Uterus (tissue), 4 donors: Measurements from ENCODE around the gene SLC35A2. TPM values are rescaled to one million over a fixed set of nuclear protein-coding genes. Genes with fewer than 3 reads are reported as not detected.
"Not testable (repeated sequence)": the region's sequence is repeated elsewhere in the genome, so short reads cannot be mapped to it uniquely, and the experiment has no call there.

Source experiments
- DNase-seq, 2 donors: peaks; one replicate each; pipeline ENCODE4 v3.0.0-alpha.2; 2019 to 2020
- H3K27ac ChIP-seq, 2 donors: fragments of 200-600 bp; sonication (generic); 1 replicate in 1 of 2; 2 replicates in 1 of 2; pipeline ENCODE4 v1.5.1; 2016 to 2018
- H3K27me3 ChIP-seq, 2 donors: fragments of 200-600 bp; sonication (generic); one replicate each; pipeline ENCODE4 v1.5.1; 2018 to 2019; ENCODE audit warnings: control low read depth in 1 of 2
- H3K36me3 ChIP-seq, 2 donors: fragments of 200-600 bp; sonication (generic); one replicate each; pipeline ENCODE4 v1.5.1; 2019; ENCODE audit warnings: control low read depth in 1 of 2
- H3K4me1 ChIP-seq, 2 donors: fragments of 200-600 bp; sonication (generic); one replicate each; pipeline ENCODE4 v1.5.1; 2018 to 2019; ENCODE audit warnings: control low read depth in 1 of 2
- H3K4me3 ChIP-seq, 2 donors: fragments of 200-600 bp; sonication (generic); 1 replicate in 1 of 2; 2 replicates in 1 of 2; pipeline ENCODE4 v1.5.1; 2018 to 2019; ENCODE audit warnings: mild to moderate bottlenecking in 1 of 2
- H3K9me3 ChIP-seq, 2 donors: fragments of 200-600 bp; sonication (generic); one replicate each; pipeline ENCODE4 v1.5.1; 2019; ENCODE audit warnings: control low read depth in 1 of 2
- POLR2A ChIP-seq, 2 donors: fragments of 450-650 bp; IDR thresholded peaks; one replicate each; pipeline ENCODE4 v1.6.1; 2016; ENCODE audit warnings: antibody characterized with exemption in 2 of 2, mild to moderate bottlenecking in 1 of 2, moderate library complexity in 1 of 2
- intact Hi-C: fragments of 100-400 bp; cut with DNase I; formaldehyde crosslinking; loops from one replicate; pipeline ENCODE4 v1.15.1; 2023; ENCODE audit warnings: low total_unique reads
- total RNA-seq, 4 donors: library from RNA; depleted of rRNA in 3 of 4; stranded (reverse); fragments of >200 nt in 3 of 4; gene quantifications; one replicate each; pipeline versions ENCODE4 v1.1.0 to v1.2.4, GENCODE V29; 2014 to 2023
- TF ChIP-seq, protein P1 (sequence below), 4 experiments: fragments of 200-600 bp in 2 of 4; fragments of 450-650 bp in 2 of 4; sonication (generic) in 2 of 4; IDR thresholded peaks; one replicate each; pipeline ENCODE4 v1.5.1; 2016 to 2019; ENCODE audit warnings: antibody characterized with exemption in 4 of 4, mild to moderate bottlenecking in 2 of 4, moderate library complexity in 1 of 4
- donor health status: DM: yes; HTN: yes; CAD: no.

The SLC35A2 gene
- total RNA-seq, 4 donors from 2014 or later, result 4.4 to 16.9 (median 11.1) TPM

DNA sequence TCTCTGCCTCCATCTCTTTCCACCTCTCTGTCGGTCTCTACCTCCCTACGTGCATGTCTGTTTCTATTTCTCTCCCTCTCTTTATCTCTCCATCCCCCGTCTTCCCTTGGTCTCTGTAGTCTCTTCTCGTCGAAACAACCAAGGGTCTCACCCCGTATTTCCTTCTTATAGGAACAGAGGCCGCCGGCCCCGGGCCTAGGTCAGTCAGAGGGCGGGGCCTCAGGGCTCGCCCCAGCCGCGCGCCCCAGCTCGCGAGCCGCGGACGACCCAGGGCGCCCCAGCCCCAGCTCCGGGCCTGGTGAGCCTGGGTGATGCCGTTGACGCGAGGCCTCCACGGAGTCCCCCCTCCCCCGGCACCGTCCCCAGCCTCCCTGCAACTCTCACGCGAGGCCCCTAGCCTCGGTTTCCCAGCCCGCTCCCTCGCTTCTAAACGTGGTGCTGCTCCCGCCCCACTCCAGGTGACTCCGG is 20.5 kb downstream of the SLC35A2 start:
- TF ChIP-seq POLR2A (IDR thresholded peaks at IDR 0.05), result no peak
- TF ChIP-seq, protein P1, sequence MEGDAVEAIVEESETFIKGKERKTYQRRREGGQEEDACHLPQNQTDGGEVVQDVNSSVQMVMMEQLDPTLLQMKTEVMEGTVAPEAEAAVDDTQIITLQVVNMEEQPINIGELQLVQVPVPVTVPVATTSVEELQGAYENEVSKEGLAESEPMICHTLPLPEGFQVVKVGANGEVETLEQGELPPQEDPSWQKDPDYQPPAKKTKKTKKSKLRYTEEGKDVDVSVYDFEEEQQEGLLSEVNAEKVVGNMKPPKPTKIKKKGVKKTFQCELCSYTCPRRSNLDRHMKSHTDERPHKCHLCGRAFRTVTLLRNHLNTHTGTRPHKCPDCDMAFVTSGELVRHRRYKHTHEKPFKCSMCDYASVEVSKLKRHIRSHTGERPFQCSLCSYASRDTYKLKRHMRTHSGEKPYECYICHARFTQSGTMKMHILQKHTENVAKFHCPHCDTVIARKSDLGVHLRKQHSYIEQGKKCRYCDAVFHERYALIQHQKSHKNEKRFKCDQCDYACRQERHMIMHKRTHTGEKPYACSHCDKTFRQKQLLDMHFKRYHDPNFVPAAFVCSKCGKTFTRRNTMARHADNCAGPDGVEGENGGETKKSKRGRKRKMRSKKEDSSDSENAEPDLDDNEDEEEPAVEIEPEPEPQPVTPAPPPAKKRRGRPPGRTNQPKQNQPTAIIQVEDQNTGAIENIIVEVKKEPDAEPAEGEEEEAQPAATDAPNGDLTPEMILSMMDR (IDR thresholded peaks at IDR 0.05), result no peak
- intact Hi-C loops, result no loop called here

DNA sequence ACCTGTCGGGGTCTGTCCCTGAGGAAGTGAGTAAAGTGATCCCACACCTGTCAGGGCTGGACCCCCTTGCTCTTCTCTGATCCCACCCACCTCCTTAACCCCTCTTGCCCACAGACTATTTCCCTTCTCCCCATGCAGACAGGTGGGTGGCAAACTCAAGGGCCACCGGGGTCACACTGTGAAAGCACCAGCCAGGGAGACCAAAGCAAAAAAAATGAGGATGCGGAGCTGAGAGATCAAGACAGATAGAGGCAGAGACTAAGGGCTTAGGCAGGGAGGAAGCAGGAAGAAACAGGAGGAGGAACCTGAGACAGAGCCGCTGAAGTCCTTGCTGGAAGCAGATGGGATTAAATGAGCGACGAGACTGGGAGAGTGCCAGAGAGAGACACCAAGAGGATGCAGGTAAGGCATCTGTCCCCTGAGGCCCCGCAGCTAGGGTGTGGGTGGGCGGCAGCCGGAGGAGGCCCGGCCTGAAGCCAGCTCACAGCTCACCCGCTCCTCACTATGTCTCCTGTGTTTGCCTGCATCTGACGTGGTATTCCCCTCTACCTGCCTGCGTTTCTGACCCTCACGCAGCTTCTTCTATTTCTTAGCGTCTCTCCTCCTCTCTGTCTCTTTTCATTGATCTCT is 21.0 kb downstream of the SLC35A2 start:
- intact Hi-C loops, result no loop called here
- H3K36me3 ChIP-seq, result no peaks in the 10 kb centered on the region
- no peaks in the 10 kb centered on the region for H3K27me3 ChIP-seq
- H3K27ac ChIP-seq, result peak overlapping the region; percentile 39 to 95
- H3K4me1 ChIP-seq, result no peaks in the 10 kb centered on the region
- TF ChIP-seq POLR2A (IDR thresholded peaks at IDR 0.05), result no peak
- TF ChIP-seq, protein P1 (IDR thresholded peaks at IDR 0.05), result no peak
- H3K4me3 ChIP-seq, result peak overlapping the region; percentile 43 to 63
- no peaks in the 10 kb centered on the region for H3K9me3 ChIP-seq
- DNase-seq, result no peak

More for the DNA sequence above, 20.5 kb downstream of the SLC35A2 start:
- Histone ChIP-seq H3K4me3 (peak overlapping the region; percentile 43 to 63), H3K27ac (peak overlapping the region; percentile 39 to 95), H3K27me3 (no peaks in the 10 kb centered on the region), H3K36me3 (no peaks in the 10 kb centered on the region), H3K9me3 (no peaks in the 10 kb centered on the region), H3K4me1 (no peaks in the 10 kb centered on the region)
- peak in 1 of 2 donors; percentile 28 for DNase-seq

DNA sequence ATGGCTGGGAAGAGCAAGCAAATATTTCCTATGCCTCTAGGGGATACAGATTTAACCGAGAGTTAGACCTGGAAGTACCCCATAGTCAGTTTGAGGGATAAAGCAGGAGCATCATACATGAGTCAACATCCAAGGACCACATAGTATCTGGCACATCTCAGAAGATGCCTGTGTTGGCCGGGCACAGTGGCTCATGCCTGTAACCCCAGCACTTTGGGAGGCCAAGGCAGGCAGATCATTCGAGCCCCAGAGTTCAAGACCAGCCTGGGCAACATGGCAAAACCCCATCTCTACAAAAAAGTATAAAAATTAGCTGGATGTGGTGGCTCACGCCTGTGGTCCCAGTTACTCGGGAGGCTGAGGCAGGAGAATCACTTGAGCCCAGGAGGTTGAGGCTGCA is 24.9 kb downstream of the SLC35A2 start:
- H3K36me3 ChIP-seq, DNase-seq, intact Hi-C loops: not testable (repeated sequence)

DNA sequence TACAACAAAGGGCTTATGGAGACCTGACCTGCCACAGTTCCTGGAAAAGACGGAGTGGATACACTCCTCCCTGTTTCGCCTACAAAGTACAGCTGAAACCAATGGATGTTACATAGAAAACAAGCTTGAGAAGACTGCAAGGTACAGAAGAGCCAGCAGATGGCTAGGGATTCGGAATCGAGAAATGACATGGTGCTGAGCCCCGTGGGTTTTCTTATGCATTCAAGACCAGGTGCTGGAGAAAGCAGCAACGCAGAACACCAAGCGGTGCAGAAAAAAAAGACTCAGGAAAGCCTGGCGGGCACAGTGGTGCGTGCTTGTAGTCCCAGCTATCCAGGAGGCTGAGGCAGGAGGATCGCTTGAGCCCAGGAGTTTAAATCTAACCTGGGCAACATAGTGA is 27.7 kb downstream of the SLC35A2 start:
- H3K27ac ChIP-seq, result no peak overlapping the region
- no peaks in the 10 kb centered on the region for H3K9me3 ChIP-seq
- no peak for TF ChIP-seq POLR2A (IDR thresholded peaks at IDR 0.05)
- TF ChIP-seq, protein P1 (IDR thresholded peaks at IDR 0.05), result no peak
- H3K36me3 ChIP-seq, result no peaks in the 10 kb centered on the region
- H3K27me3 ChIP-seq, result no peaks in the 10 kb centered on the region
- H3K4me1 ChIP-seq, result no peaks in the 10 kb centered on the region
- intact Hi-C loops, result no loop called here
- no peak for DNase-seq
- H3K4me3 ChIP-seq, result no peak overlapping the region

More for the DNA sequence above, 24.9 kb downstream of the SLC35A2 start:
- H3K27ac ChIP-seq, H3K4me1 ChIP-seq, H3K4me3 ChIP-seq, H3K9me3 ChIP-seq, H3K27me3 ChIP-seq: not testable (repeated sequence)

DNA sequence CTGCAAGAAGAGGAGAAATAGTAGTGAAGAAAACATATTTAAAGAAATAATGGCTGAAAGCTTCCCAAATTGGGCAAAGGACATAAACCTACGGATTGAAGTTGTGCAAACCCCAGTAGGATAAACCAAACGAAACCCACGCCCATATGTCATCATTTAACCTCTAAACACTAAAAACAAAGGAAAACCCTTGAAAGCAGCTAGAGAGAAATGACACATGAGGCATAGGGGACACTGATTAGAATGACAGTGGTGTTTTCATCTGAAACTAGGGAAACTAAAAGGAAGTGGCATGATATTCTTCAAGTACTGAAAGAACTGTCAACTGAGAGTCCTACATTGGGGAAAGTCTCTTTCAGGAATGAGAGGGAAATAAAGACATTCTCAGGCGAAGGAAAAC is 34.5 kb downstream of the SLC35A2 start:
- H3K36me3 ChIP-seq, H3K4me3 ChIP-seq, H3K27me3 ChIP-seq, H3K27ac ChIP-seq, H3K9me3 ChIP-seq, DNase-seq, intact Hi-C loops, H3K4me1 ChIP-seq: not testable (repeated sequence)

DNA sequence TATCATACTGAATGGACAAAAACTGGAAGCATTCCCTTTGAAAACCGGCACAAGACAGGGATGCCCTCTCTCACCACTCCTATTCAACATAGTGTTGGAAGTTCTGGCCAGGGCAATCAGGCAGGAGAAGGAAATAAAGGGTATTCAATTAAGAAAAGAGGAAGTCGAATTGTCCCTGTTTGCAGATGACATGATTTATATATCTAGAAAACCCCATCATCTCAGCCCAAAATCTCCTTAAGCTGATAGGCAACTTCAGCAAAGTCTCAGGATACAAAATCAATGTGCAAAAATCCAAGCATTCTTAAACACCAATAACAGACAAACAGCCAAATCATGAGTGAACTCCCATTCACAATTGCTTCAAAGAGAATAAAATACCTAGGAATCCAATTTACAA is 39.4 kb downstream of the SLC35A2 start:
- H3K27ac ChIP-seq, intact Hi-C loops, H3K36me3 ChIP-seq, H3K9me3 ChIP-seq, H3K4me3 ChIP-seq, H3K4me1 ChIP-seq, H3K27me3 ChIP-seq, DNase-seq: not testable (repeated sequence)

DNA sequence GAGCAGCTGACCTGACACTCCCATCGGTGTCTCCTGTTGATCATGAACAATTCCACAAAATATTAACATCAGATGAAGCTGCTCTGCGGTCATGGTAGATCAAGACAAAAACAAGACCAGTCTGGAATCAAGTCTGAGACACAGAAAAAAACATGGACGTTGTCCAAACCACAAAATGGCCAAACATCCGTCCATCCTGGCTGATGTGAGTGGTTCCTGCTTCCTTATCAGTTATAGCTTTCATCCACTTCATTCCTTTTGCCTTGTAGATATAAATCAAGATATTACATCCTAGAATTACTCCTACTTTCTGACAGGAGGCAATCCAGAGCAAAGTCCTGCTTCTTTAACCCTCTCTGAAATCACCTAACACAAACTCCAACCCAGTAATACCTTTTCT is 47.2 kb downstream of the SLC35A2 start:
- Histone ChIP-seq H3K36me3 (no peaks in the 10 kb centered on the region), H3K27ac (no peak overlapping the region), H3K27me3 (no peaks in the 10 kb centered on the region), H3K4me3 (no peak overlapping the region), H3K4me1 (no peaks in the 10 kb centered on the region), H3K9me3 (no peaks in the 10 kb centered on the region)
- intact Hi-C loops, result no loop called here
- DNase-seq, result no peak
- no peak for TF ChIP-seq POLR2A (IDR thresholded peaks at IDR 0.05)
